Suprapubic skin (tissue), 3 donors: ENCODE results near the gene YBEY.

Experiments
- EP300 ChIP-seq: sonication (generic); formaldehyde crosslinking; IDR thresholded peaks from one replicate; pipeline ENCODE4 v1.6.1; 2017; ENCODE audit warnings: antibody characterized with exemption
- TF ChIP-seq, protein P1 (sequence below), 2 donors: fragments of 200-600 bp in 1 of 2; fragments of 450-650 bp in 1 of 2; sonication (generic) in 1 of 2; IDR thresholded peaks; one replicate each; pipeline ENCODE4 v1.5.1; 2016 to 2019; ENCODE audit warnings: antibody characterized with exemption in 2 of 2, mild to moderate bottlenecking in 1 of 2, moderate library complexity in 1 of 2

DNA sequence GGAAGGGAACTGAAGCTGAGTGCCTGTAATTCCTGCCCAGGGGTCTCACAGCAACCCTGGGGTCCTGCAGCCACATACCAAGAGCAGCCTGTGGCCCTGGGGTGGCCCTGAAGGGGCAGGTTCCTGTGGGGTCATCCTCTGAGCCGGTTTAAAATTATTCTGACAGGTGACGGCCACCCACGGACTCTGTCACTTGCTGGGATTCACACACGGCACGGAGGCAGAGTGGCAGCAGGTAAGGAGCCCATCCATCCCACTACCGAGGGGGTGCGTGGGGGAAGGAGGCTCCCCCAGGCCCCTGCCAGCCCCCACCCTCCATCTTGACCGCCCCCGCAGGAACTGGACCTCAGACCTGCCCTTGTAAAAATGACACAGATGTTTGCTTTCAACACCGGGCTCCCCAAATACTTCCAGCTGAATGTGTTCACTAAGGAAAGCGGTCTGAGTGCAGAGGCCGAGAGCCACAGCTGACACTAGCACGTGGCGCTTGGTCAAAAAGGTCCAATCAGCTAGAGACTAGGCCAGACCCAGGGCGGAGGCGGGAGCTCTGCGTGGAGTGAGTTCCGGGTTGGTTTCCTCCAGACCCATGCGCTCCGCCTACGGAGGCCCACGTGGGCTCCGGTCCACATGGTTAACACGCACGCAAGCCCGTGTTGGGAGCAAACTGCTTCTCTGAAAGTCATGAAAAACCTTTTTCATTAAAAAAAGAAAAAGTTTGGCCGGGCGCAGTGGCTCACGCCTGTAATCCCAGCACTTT lies 10.0 kb downstream of the YBEY start:
- TF ChIP-seq, protein P1, sequence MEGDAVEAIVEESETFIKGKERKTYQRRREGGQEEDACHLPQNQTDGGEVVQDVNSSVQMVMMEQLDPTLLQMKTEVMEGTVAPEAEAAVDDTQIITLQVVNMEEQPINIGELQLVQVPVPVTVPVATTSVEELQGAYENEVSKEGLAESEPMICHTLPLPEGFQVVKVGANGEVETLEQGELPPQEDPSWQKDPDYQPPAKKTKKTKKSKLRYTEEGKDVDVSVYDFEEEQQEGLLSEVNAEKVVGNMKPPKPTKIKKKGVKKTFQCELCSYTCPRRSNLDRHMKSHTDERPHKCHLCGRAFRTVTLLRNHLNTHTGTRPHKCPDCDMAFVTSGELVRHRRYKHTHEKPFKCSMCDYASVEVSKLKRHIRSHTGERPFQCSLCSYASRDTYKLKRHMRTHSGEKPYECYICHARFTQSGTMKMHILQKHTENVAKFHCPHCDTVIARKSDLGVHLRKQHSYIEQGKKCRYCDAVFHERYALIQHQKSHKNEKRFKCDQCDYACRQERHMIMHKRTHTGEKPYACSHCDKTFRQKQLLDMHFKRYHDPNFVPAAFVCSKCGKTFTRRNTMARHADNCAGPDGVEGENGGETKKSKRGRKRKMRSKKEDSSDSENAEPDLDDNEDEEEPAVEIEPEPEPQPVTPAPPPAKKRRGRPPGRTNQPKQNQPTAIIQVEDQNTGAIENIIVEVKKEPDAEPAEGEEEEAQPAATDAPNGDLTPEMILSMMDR (IDR thresholded peaks at IDR 0.05) = no peak
- no peak for TF ChIP-seq EP300
